G401 (cell line): ENCODE results near the gene SYMPK. TPM values are rescaled to one million over a fixed set of nuclear protein-coding genes. Genes with fewer than 3 reads are reported as not detected.
"Not testable (repeated sequence)": the region's sequence is repeated elsewhere in the genome, so short reads cannot be mapped to it uniquely, and the experiment has no call there.

Experiments
- DNase-seq: peaks from one replicate; pipeline ENCODE4 v3.0.0-alpha.2; 2015; ENCODE audit warnings: low spot score
- in situ Hi-C: cut with HindIII; loops from 2 replicates; pipeline ENCODE4 v1.10.0; 2016; ENCODE audit warnings: low sequenced_read_pairs, mixed read lengths
- total RNA-seq: library from RNA; depleted of rRNA; stranded (reverse); fragments of >200 nt; shearing (Covaris generic); gene quantifications from 2 replicates; pipeline ENCODE4 v1.2.3, GENCODE V29; 2014; rRNA removed

SYMPK gene
- 131 and 136 TPM in 2 replicates for total RNA-seq

DNA sequence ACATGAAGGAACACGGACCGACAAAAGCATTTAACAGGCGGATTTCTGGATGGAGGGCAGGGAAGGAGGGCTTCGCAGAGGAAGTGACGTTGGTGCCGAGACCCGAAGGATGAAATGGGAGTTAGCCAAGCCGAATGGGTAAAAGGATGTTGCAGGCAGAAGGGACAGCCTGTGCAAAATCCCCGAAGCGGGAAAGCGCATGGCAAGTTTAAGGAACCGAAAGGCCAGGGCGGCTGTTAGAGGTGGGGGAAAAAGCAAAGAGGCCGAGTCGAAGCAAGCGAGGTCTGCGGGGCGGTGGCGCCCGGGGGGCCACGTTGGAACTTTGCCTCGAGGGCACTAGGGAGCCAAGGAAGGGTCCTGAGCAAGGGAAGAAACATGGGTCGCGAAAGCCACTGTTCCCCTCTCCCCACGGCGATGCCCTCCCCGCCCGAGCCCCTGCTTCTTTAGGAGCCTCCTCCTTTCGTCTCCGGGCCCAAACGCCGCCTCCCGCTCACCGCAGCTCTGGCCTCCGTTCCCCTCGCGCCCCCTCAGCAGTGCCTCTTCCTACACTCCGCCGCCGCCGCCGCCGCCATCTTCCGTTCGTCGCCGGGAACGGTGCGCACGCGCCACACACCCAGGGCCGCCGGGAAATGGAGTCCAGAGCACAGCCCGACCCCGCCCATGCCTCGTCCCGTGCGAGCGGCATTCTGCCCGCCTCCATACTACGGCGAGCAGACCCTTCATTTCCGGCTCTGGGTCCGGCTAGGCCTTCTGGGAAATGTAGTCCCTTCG is at the start of gene SYMPK:
Gene SYMPK (minus strand): TSS at position 584 of the 771 bp plus-strand sequence. CDS start 8,652 bp downstream, outside the sequence.
- in situ Hi-C loops = no loop called here

GRCh38 chr19:45911291-45911690 is 48.3 kb upstream of the SYMPK start:
- no peak for DNase-seq
- in situ Hi-C loops = no loop called here

More for the DNA sequence above, at the start of gene SYMPK:
- DNase-seq = peak; percentile 99

- no peak for DNase-seq
- in situ Hi-C loops = no loop called here
Observed at GRCh38 chr19:45908956-45909355, 46.0 kb upstream of the SYMPK start.

GRCh38 chr19:45906221-45906620 is 43.3 kb upstream of the SYMPK start:
- in situ Hi-C loops = no loop called here
- DNase-seq = no peak

DNA sequence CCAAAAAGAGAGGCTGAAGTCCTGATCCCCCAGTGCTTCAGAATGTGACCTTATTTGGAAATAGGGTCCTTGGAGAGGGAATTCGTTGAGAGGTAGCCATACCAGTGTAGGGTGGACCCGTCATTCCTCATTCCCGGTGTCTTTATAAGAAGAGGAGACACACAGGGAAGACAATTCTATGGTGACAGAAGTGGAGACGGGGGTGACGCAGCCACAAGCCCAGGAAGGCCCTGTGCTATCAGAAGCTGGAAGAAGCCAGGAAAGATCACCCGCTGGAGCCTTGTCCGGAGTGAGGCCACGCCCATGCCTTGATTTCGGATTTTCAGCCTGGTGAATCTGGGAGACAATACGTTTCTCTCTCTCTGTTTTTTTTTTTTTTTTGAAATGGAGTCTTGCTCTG is 42.1 kb upstream of the SYMPK start:
- no peak for DNase-seq
- in situ Hi-C loops = no loop called here

GRCh38 chr19:45902651-45903625 is 40.0 kb upstream of the SYMPK start:
- peak; percentile 95 for DNase-seq
- in situ Hi-C loops = no loop called here

DNA sequence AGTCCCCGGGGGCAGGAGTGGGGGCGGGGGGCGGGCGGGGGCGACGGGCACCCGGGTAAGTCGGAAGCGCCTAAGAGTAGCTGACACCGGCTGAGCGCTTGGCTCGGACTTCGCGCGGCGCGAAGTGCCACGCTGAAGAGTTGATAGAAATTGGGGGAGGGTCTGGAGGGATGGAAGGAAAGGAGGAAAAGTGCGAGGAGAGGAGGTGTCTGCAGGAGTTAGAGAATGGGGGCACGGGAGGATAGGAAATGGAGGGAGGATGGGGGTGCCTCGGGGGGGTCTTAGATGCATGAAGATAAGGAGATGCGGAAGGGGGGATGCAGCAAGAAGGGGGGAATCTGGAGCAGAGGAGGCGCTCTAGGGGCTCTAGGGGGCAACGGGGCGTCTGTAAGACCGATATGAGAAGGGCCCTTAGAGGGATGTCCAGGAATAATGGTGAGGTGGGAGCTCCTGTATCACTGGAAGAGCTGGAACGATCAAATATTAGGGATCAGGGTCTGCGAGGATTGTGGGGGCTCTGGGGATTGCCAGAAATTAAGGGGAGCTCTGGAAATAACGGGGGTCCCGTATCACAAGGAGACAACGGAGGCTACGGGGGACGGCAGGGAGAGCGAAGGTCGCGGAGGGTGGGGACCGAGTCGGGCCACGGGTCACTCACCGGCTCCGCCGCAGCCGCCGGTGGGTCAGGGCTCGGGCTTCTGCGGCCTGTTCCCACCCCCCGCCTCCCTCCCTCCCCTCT is 39.1 kb upstream of the SYMPK start, which contains the start of gene MYPOP:
Gene MYPOP (minus strand): TSS at position 702 of the 739 bp plus-strand sequence. CDS start 840 bp downstream, outside the sequence.
- no peak for DNase-seq
- in situ Hi-C loops = no loop called here

- in situ Hi-C loops = no loop called here
- DNase-seq = no peak
Observed at GRCh38 chr19:45901432-45901911, 38.5 kb upstream of the SYMPK start.

- DNase-seq = no peak
- in situ Hi-C loops = no loop called here
Observed at GRCh38 chr19:45900738-45901431, 37.9 kb upstream of the SYMPK start.

- in situ Hi-C loops = no loop called here
- no peak for DNase-seq
Observed at GRCh38 chr19:45899919-45900589, 37.1 kb upstream of the SYMPK start.

DNA sequence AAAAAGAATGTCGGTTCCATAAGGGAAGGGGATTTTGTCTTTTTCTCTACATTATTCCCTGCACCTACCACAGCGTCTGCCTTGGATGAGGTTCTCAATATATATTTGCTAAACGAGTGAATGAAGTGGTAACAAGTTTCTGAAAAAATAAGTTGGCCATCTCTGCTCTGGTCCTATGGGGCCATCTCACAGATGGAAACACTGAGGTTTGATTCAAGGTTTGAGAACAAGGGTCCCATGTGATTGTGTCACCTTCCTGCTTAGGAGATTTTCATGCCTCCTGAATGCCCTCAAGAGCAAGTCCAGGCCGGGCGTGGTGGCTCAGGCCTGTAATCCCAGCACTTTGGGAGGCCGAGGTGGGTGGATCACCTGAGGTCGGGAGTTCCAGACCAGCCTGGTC is 36.3 kb upstream of the SYMPK start:
- no peak for DNase-seq
- in situ Hi-C loops = no loop called here

GRCh38 chr19:45897261-45897812 is 34.4 kb upstream of the SYMPK start:
- DNase-seq = no peak

GRCh38 chr19:45895983-45896599 is 33.1 kb upstream of the SYMPK start:
- in situ Hi-C loops, DNase-seq: not testable (repeated sequence)

More at GRCh38 chr19:45897261-45897812, 34.4 kb upstream of the SYMPK start:
- in situ Hi-C loops = no loop called here

DNA sequence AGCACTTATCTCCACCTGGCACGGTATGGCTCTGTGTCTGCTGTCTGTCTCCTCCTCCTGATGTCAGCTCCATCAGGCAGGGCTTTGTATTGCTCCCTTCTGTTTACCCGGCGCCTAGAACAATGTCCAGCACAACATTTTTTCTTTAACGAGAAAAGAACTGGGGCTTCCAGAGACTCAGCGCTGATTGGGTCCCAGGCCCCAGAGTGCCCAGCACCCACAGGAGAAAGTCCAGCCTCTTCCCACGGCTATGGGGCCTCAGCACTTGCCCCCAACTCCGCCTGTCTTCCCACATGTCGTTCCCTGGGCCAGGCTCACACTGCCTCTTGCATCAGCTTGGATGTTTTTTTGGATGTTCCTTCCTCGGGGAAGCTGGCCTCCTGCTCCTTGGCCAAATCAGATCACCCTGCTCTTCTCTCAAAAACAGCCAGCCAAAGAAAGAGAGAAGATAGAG is 32.6 kb upstream of the SYMPK start:
- in situ Hi-C loops = no loop called here
- DNase-seq = no peak

GRCh38 chr19:45890877-45891276 is 27.9 kb upstream of the SYMPK start:
- in situ Hi-C loops = no loop called here
- no peak for DNase-seq

DNA sequence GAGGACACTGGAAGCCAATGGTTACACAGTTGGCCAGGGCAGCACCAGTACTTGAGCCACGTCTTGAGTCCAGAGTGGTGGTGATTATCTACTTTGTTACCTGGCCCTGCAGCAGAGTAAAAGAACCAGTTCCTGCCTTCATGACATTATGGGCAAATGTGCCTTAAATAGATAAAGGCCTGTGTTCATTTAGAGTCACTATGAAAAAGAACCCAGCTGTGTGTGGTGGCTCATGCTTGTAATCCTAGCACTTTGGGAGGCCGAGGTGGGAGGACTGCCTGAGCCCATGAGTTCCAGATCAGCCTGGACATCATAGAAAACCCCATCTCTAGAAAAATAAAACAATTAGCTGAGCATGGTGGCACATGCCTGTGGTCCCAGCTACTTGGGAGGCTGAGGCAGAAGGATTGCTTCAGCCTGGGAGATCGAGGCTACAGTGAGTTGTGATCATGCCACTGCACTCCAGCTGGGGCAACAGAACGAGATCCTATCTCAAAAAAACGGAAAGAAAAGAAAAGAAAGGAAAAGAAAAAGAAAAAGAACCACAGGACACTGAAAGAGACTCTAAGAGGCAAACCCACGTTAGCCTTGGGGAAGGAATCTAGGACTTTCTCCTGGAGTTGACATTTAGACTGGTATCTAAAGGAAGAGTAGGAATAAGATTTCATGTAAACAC is 26.4 kb upstream of the SYMPK start:
- no peak for DNase-seq
- in situ Hi-C loops = no loop called here
